ENCODE results near the gene MYEOV. TPM values are rescaled to one million over a fixed set of nuclear protein-coding genes. Genes with fewer than 3 reads are reported as not detected.

Gene MYEOV
- total and polyA plus RNA-seq, 2 of the 8 experiments (the other 6 are each of a cell fraction or from before 2014, with no cell fraction given), result 0.44 to 0.67 TPM

GRCh38 chr11:69310351-69310750, 16.4 kb downstream of the MYEOV start:
- no peak overlapping the region for H3K4me3 ChIP-seq (ENCODE audit: extremely low read depth in 1 of 4, insufficient read depth in 2 of 4, low read depth in 3 of 4, low read length in 4 of 4)
- H3K4me1 ChIP-seq (replicated peaks in 1 of 4; ENCODE audit: control insufficient read depth in 3 of 4, insufficient read depth in 4 of 4, low read length in 3 of 4), result peaks cover 0 to 3% (median 1%) of the 10 kb centered on the region in 4 experiments; a peak in 1 of 7 replicates
- H3K18ac ChIP-seq (ENCODE audit: extremely low read depth, low read length), result no peak overlapping the region
- no peak overlapping the region for H3K14ac ChIP-seq (ENCODE audit: insufficient read length)
- no peaks in the 10 kb centered on the region for H3K36me3 ChIP-seq (ENCODE audit: control insufficient read depth in 2 of 4, insufficient read depth in 4 of 4, low read length in 3 of 4)
- H2BK20ac ChIP-seq (ENCODE audit: low read length), result 0 out of 2 replicates have a peak overlapping the region, but pooled peaks have one; percentile 15
- H4K5ac ChIP-seq (ENCODE audit: insufficient read length, low read depth, low read length), result no peak overlapping the region
- H2BK120ac ChIP-seq (replicated peaks; ENCODE audit: low read depth, low read length), result no peak overlapping the region
- peaks cover 9% of the 10 kb centered on the region; the same call in 1 of the 2 replicates for H3K23me2 ChIP-seq (ENCODE audit: low read depth, low read length)
- WGBS, 2 experiments (ENCODE audit: extremely low coverage in 1 of 2, insufficient coverage in 1 of 2, insufficient read length in 1 of 2, insufficient replicate concordance in 2 of 2, low coverage in 1 of 2, low lambda C conversion rate in 2 of 2, missing lambda C conversion rate in 1 of 2), result 89 to 100% methylated on average over 1 to 13 of the region's 13 CpGs
- H3K79me1 ChIP-seq (ENCODE audit: low read depth, low read length), result no peaks in the 10 kb centered on the region
- H3K56ac ChIP-seq (replicated peaks; ENCODE audit: insufficient read length, low read depth, low read length), result no peak overlapping the region
- FAIRE-seq (no peak), DNase-seq (ENCODE audit: low read depth in 1 of 2, low spot score in 2 of 2) (no peak)
- no peak overlapping the region for H2AFZ ChIP-seq (ENCODE audit: low read length)
- no peak overlapping the region for H3K9ac ChIP-seq (replicated peaks in 1 of 4; ENCODE audit: extremely low read depth in 1 of 4, low read depth in 3 of 4, low read length in 3 of 4)
- H3K9me3 ChIP-seq (ENCODE audit: insufficient read depth in 2 of 2, low read depth in 1 of 2, low read length in 1 of 2), result no peaks in the 10 kb centered on the region
- no peak overlapping the region for H2AK5ac ChIP-seq (ENCODE audit: low read depth, low read length)
- CTCF ChIA-PET (ENCODE audit: partially characterized antibody), result interaction anchor here (0.6 to 3.0 kb wide), 2 partner anchors 18 to 529 kb away, joined by 3 to 13 read pairs; no protein-coding TSS in a partner anchor
- H3K4ac ChIP-seq (replicated peaks; ENCODE audit: insufficient read length, low read depth, low read length), result no peak overlapping the region
- H3K23ac ChIP-seq (ENCODE audit: insufficient read length), result no peak overlapping the region
- H3K27ac ChIP-seq (ENCODE audit: low read depth, low read length), result no peak overlapping the region
- POLR2A ChIA-PET (ENCODE audit: partially characterized antibody), result no interaction called here
- no peaks in the 10 kb centered on the region for H4K20me1 ChIP-seq (replicated peaks in 1 of 2; ENCODE audit: control insufficient read depth in 1 of 2, insufficient read depth in 2 of 2, low read length in 2 of 2)
- no peak overlapping the region for H2BK15ac ChIP-seq (ENCODE audit: low read length)
- no peak overlapping the region for H4K91ac ChIP-seq (replicated peaks; ENCODE audit: insufficient read length, low read length)
- TF ChIP-seq TEAD4 (IDR thresholded peaks at IDR 0.05; ENCODE audit: low read depth, low read length) (no peak), RFX5 (IDR thresholded peaks at IDR 0.05; ENCODE audit: borderline replicate concordance, low read depth, low read length) (no peak), EP300 (IDR thresholded peaks at IDR 0.05; ENCODE audit: borderline replicate concordance in 1 of 2, low read depth in 2 of 2, low read length in 2 of 2) (no peak)
- H3K79me2 ChIP-seq (ENCODE audit: control insufficient read depth in 1 of 2, insufficient read depth in 2 of 2, low read length in 2 of 2), result no peaks in the 10 kb centered on the region
- H2BK5ac ChIP-seq (ENCODE audit: low read depth, low read length), result no peak overlapping the region
- no peak overlapping the region for H2BK12ac ChIP-seq (ENCODE audit: low read depth, low read length)
- H3K27me3 ChIP-seq (replicated peaks in 1 of 4; ENCODE audit: control insufficient read depth in 3 of 4, extremely low read depth in 1 of 4, insufficient read depth in 3 of 4, low read length in 3 of 4), result no peaks in the 10 kb centered on the region; a peak in 1 of 7 replicates
- no peak overlapping the region for H4K8ac ChIP-seq (ENCODE audit: extremely low read depth, insufficient read depth, low read length)
- no peak overlapping the region for H3K4me2 ChIP-seq (ENCODE audit: insufficient read depth in 1 of 2, low read depth in 2 of 2, low read length in 2 of 2)

Measured in H1 (cell line).